Fibroblast of the aortic adventitia (primary cell): Measurements from ENCODE around the gene RANBP17. TPM values are rescaled to one million over a fixed set of nuclear protein-coding genes. Genes with fewer than 3 reads are reported as not detected.

ENCODE experiments used
- DNase-seq: peaks from one replicate; pipeline ENCODE4 v3.0.0-alpha.2; 2010; ENCODE audit warnings: low read depth
- H3K4me3 ChIP-seq: 2 replicates; pipeline ENCODE4 v1.5.1; 2011; ENCODE audit warnings: low read depth, mild to moderate bottlenecking, control low read depth, low read length, moderate library complexity
- CTCF ChIP-seq: IDR thresholded peaks from 2 replicates; pipeline ENCODE4 v1.5.1; 2011; ENCODE audit warnings: mild to moderate bottlenecking, low read length, control low read depth, inconsistent platforms; ENCODE audit not compliant: insufficient read depth
- total RNA-seq: library from RNA; depleted of rRNA; stranded (reverse); fragments of >200 nt; gene quantifications from 2 replicates; pipeline ENCODE4 v1.2.3, GENCODE V29; 2012; ENCODE audit warnings: low replicate concordance

RANBP17 gene
- total RNA-seq, 1 donor, result 10.6 TPM

GRCh38 chr5:171226864-171227263, 365.0 kb downstream of the RANBP17 start:
- H3K4me3 ChIP-seq, result no peak overlapping the region
- TF ChIP-seq CTCF, result no peak
- peak; percentile 9 for DNase-seq

GRCh38 chr5:171236651-171237050, 374.8 kb downstream of the RANBP17 start:
- no peak overlapping the region for H3K4me3 ChIP-seq

GRCh38 chr5:171242521-171242920, 380.7 kb downstream of the RANBP17 start:
- DNase-seq, result peak; percentile 40
- TF ChIP-seq CTCF, result no peak
- no peak overlapping the region for H3K4me3 ChIP-seq

More at GRCh38 chr5:171236651-171237050, 374.8 kb downstream of the RANBP17 start:
- no peak for DNase-seq
- no peak for TF ChIP-seq CTCF

GRCh38 chr5:171246231-171246630, 384.4 kb downstream of the RANBP17 start:
- H3K4me3 ChIP-seq, result no peak overlapping the region
- no peak for DNase-seq
- TF ChIP-seq CTCF, result no peak

GRCh38 chr5:171249460-171249859, 387.6 kb downstream of the RANBP17 start:
- no peak for DNase-seq
- H3K4me3 ChIP-seq, result no peak overlapping the region
- no peak for TF ChIP-seq CTCF

GRCh38 chr5:171250738-171251137, 388.9 kb downstream of the RANBP17 start:
- TF ChIP-seq CTCF, result no peak
- no peak for DNase-seq
- H3K4me3 ChIP-seq, result no peak overlapping the region

GRCh38 chr5:171251519-171251918, 389.7 kb downstream of the RANBP17 start:
- TF ChIP-seq CTCF, result no peak
- H3K4me3 ChIP-seq, result no peak overlapping the region
- DNase-seq, result no peak
